OCI-LY1 (cell line): ENCODE results near the gene SEC61A2.

Experiments
- EZH2 ChIP-seq: fragments of 200-600 bp; sonication (generic), shearing (Covaris generic); IDR thresholded peaks from 2 replicates; pipeline ENCODE4 v1.8.0; 2017; ENCODE audit warnings: borderline replicate concordance, mixed run types, mild to moderate bottlenecking, antibody characterized with exemption, low read length, moderate library complexity, mixed read lengths
- TF ChIP-seq, protein P1 (sequence below): fragments of 200-600 bp; sonication (generic), shearing (Covaris generic); IDR thresholded peaks from 2 replicates; pipeline ENCODE4 v1.5.1; 2017; ENCODE audit warnings: mild to moderate bottlenecking, antibody characterized with exemption, low read length, moderate library complexity, mixed read lengths

DNA sequence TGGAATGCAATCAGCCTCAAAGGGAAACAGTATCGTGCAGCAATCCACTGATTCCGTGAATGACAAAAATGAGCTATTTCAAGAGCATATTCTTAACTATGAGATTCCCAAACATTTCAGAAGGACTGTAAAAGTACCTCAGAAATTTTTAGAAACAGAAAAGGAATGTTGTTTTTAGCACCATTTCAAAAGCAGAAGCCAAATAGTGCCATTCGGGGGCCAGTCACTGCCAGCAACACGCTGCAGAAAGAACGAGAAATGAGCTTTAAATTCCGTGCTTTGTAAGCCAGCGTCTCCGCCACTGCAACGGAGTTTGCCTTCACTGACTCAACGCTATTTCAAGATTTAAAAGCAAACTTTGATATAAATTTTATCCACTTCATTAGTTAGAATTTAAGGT, 59.9 kb downstream of the SEC61A2 start:
- TF ChIP-seq, protein P1, sequence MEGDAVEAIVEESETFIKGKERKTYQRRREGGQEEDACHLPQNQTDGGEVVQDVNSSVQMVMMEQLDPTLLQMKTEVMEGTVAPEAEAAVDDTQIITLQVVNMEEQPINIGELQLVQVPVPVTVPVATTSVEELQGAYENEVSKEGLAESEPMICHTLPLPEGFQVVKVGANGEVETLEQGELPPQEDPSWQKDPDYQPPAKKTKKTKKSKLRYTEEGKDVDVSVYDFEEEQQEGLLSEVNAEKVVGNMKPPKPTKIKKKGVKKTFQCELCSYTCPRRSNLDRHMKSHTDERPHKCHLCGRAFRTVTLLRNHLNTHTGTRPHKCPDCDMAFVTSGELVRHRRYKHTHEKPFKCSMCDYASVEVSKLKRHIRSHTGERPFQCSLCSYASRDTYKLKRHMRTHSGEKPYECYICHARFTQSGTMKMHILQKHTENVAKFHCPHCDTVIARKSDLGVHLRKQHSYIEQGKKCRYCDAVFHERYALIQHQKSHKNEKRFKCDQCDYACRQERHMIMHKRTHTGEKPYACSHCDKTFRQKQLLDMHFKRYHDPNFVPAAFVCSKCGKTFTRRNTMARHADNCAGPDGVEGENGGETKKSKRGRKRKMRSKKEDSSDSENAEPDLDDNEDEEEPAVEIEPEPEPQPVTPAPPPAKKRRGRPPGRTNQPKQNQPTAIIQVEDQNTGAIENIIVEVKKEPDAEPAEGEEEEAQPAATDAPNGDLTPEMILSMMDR, result no peak
- no peak for TF ChIP-seq EZH2
